ENCODE data around the gene ADAMTS7. TPM values are rescaled to one million over a fixed set of nuclear protein-coding genes. Genes with fewer than 3 reads are reported as not detected.
A peak's percentile ranks its signal among the peaks of the same experiment; 100 is the strongest.

The ADAMTS7 gene
- total RNA-seq, 3 donors from 2014 or later: 1.3 to 7.4 (median 6.2) TPM

GRCh38 chr15:78822514-78822913 is 11.2 kb upstream of the ADAMTS7 start:
- Histone ChIP-seq H3K4me3 (no peak overlapping the region), H3K9me3 (no peaks in the 10 kb centered on the region), H3K27me3 (no peaks in the 10 kb centered on the region), H3K36me3 (no peaks in the 10 kb centered on the region), H3K27ac (no peak overlapping the region), H3K4me1 (no peaks in the 10 kb centered on the region)
- no peak for DNase-seq (ENCODE audit: low spot score in 2 of 2)
- TF ChIP-seq POLR2A (IDR thresholded peaks at IDR 0.05) (no peak), POLR2AphosphoS5 (IDR thresholded peaks at IDR 0.05) (no peak), CTCF (IDR thresholded peaks at IDR 0.05) (no peak)
- intact Hi-C loops (cut with DNase I; ENCODE audit: low total_unique reads): no loop called here

GRCh38 chr15:78811825-78812183 is 540 bp upstream of the ADAMTS7 start:
- no peaks in the 10 kb centered on the region for H3K27me3 ChIP-seq
- DNase-seq (ENCODE audit: low spot score in 2 of 2): no peak
- intact Hi-C loops (cut with DNase I; ENCODE audit: low total_unique reads): no loop called here
- no peaks in the 10 kb centered on the region for H3K36me3 ChIP-seq
- no peaks in the 10 kb centered on the region for H3K9me3 ChIP-seq
- peaks cover 0 to 3% of the 10 kb centered on the region in 2 donors for H3K4me1 ChIP-seq
- H3K27ac ChIP-seq: peak overlapping the region; percentile 26 to 80
- H3K4me3 ChIP-seq: peak overlapping the region; percentile 66 to 78 (median 74)
- TF ChIP-seq POLR2A (IDR thresholded peaks at IDR 0.05) (no peak), CTCF (IDR thresholded peaks at IDR 0.05) (no peak)

- Histone ChIP-seq H3K4me1 (peaks cover 0 to 3% of the 10 kb centered on the region in 2 donors), H3K36me3 (no peaks in the 10 kb centered on the region), H3K27me3 (no peaks in the 10 kb centered on the region), H3K27ac (peak overlapping the region in 1 of 2 donors; percentile 80), H3K9me3 (no peaks in the 10 kb centered on the region), H3K4me3 (peak overlapping the region; percentile 66 to 78 (median 74))
- TF ChIP-seq CTCF (IDR thresholded peaks at IDR 0.05): no peak
- no peak for TF ChIP-seq POLR2AphosphoS5 (IDR thresholded peaks at IDR 0.05)
- no peak for TF ChIP-seq POLR2A (IDR thresholded peaks at IDR 0.05)
- no peak for DNase-seq (ENCODE audit: low spot score in 2 of 2)
- intact Hi-C loops (cut with DNase I; ENCODE audit: low total_unique reads): no loop called here
Measured at GRCh38 chr15:78810362-78811123, 721 bp downstream of the ADAMTS7 start.

- Histone ChIP-seq H3K4me1 (peaks cover 0 to 3% of the 10 kb centered on the region in 2 donors), H3K4me3 (peak overlapping the region; percentile 66 to 78 (median 74)), H3K27ac (peak overlapping the region in 1 of 2 donors; percentile 80), H3K36me3 (no peaks in the 10 kb centered on the region), H3K27me3 (no peaks in the 10 kb centered on the region), H3K9me3 (no peaks in the 10 kb centered on the region)
- no peak for DNase-seq (ENCODE audit: low spot score in 2 of 2)
- TF ChIP-seq POLR2AphosphoS5 (IDR thresholded peaks at IDR 0.05) (no peak), CTCF (IDR thresholded peaks at IDR 0.05) (no peak), POLR2A (IDR thresholded peaks at IDR 0.05) (no peak)
- intact Hi-C loops (cut with DNase I; ENCODE audit: low total_unique reads): no loop called here
Measured at GRCh38 chr15:78810003-78810361, 1.3 kb downstream of the ADAMTS7 start.

- no peak for TF ChIP-seq CTCF (IDR thresholded peaks at IDR 0.05)
- no peak for TF ChIP-seq POLR2AphosphoS5 (IDR thresholded peaks at IDR 0.05)
- TF ChIP-seq POLR2A (IDR thresholded peaks at IDR 0.05): no peak
- intact Hi-C loops (cut with DNase I; ENCODE audit: low total_unique reads): no loop called here
Measured at GRCh38 chr15:78808550-78808949, 2.7 kb downstream of the ADAMTS7 start.

More at GRCh38 chr15:78808550-78808949, 2.7 kb downstream of the ADAMTS7 start:
- H3K4me1 ChIP-seq: peaks cover 0 to 3% of the 10 kb centered on the region in 2 donors
- no peaks in the 10 kb centered on the region for H3K9me3 ChIP-seq
- no peaks in the 10 kb centered on the region for H3K36me3 ChIP-seq
- no peak for DNase-seq (ENCODE audit: low spot score in 2 of 2)
- no peak overlapping the region for H3K27ac ChIP-seq
- H3K4me3 ChIP-seq: no peak overlapping the region
- H3K27me3 ChIP-seq: no peaks in the 10 kb centered on the region

Measured in breast epithelium (tissue), 4 donors.